ENCODE results near the gene OAF.

OAF gene

GRCh38 chr11:120224361-120224760, 13.5 kb downstream of the OAF start:
- no peak for DNase-seq

- DNase-seq: no peak
Observed at GRCh38 chr11:120224972-120225909, 14.4 kb downstream of the OAF start.

- no peak for DNase-seq
Observed at GRCh38 chr11:120226242-120226641, 15.4 kb downstream of the OAF start.

GRCh38 chr11:120226714-120227113, 15.9 kb downstream of the OAF start:
- no peak for DNase-seq

- DNase-seq: no peak
Observed at GRCh38 chr11:120227228-120227852, 16.5 kb downstream of the OAF start.

GRCh38 chr11:120228794-120229384, 18.1 kb downstream of the OAF start:
- no peak for DNase-seq

GRCh38 chr11:120229451-120230424, 18.9 kb downstream of the OAF start:
- DNase-seq: peak in 2 of 6 experiments; percentile 6 to 21

- DNase-seq: no peak
Observed at GRCh38 chr11:120230433-120231071, 19.7 kb downstream of the OAF start.

- no peak for DNase-seq
Observed at GRCh38 chr11:120231963-120232362, 21.1 kb downstream of the OAF start.

GRCh38 chr11:120233207-120233803, 22.5 kb downstream of the OAF start:
- no peak for DNase-seq

GRCh38 chr11:120235024-120235628, 24.3 kb downstream of the OAF start:
- DNase-seq: peak in 4 of 6 experiments; percentile 2 to 34 (median 14)

- no peak for DNase-seq
Observed at GRCh38 chr11:120236169-120237107, 25.6 kb downstream of the OAF start.

GRCh38 chr11:120238968-120239620, 28.3 kb downstream of the OAF start:
- no peak for DNase-seq

GRCh38 chr11:120239713-120240640, 29.1 kb downstream of the OAF start, which contains the start of gene POU2F3:
POU2F3 (plus strand) TSS chr11:120240140; CDS start chr11:120240344, 204 bp downstream.
- DNase-seq: no peak

- DNase-seq: no peak
Observed at GRCh38 chr11:120240866-120241265, 30.0 kb downstream of the OAF start.

GRCh38 chr11:120241277-120241676, 30.4 kb downstream of the OAF start:
- no peak for DNase-seq

GRCh38 chr11:120243221-120243620, 32.4 kb downstream of the OAF start:
- no peak for DNase-seq
